Loucy (cell line): ENCODE measurements around the gene CDK9.

Source experiments
- EZH2phosphoT487 ChIP-seq: fragments of 200-600 bp; IDR thresholded peaks from 2 replicates; pipeline ENCODE4 v1.6.1; 2018; ENCODE audit warnings: antibody characterized with exemption, mild to moderate bottlenecking, moderate library complexity, borderline replicate concordance
- TF ChIP-seq, protein P1 (sequence below): fragments of 200-600 bp; sonication (generic); conservative IDR thresholded peaks from 2 replicates; pipeline ENCODE4 v1.5.1; 2014; ENCODE audit warnings: mild to moderate bottlenecking, antibody characterized with exemption, low read length

DNA sequence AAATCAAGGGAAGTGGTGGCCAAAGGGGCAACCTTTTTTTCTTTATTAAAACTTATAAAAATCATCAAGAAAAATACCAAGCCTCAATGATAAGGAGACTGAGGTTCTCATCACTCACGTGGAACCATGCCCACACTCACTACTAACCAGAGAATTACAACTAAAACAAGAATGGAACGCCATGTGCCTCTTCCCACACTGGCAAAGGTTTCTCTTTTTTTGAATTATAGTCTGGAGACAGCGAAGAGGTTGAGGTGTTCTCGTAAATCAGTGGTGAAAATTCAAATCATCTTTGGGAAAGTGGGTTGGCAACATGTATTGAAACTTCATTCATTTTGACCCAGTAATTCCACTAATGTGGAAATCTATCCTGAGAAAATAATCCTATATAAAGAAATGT is 36.3 kb downstream of the CDK9 start:
- TF ChIP-seq, protein P1, sequence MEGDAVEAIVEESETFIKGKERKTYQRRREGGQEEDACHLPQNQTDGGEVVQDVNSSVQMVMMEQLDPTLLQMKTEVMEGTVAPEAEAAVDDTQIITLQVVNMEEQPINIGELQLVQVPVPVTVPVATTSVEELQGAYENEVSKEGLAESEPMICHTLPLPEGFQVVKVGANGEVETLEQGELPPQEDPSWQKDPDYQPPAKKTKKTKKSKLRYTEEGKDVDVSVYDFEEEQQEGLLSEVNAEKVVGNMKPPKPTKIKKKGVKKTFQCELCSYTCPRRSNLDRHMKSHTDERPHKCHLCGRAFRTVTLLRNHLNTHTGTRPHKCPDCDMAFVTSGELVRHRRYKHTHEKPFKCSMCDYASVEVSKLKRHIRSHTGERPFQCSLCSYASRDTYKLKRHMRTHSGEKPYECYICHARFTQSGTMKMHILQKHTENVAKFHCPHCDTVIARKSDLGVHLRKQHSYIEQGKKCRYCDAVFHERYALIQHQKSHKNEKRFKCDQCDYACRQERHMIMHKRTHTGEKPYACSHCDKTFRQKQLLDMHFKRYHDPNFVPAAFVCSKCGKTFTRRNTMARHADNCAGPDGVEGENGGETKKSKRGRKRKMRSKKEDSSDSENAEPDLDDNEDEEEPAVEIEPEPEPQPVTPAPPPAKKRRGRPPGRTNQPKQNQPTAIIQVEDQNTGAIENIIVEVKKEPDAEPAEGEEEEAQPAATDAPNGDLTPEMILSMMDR, result no peak
- no peak for TF ChIP-seq EZH2phosphoT487
